Astrocyte of the spinal cord (primary cell): ENCODE results near the gene KIF18A.
A peak's percentile ranks its signal among the peaks of the same experiment; 100 is the strongest.
"Not testable (repeated sequence)": the region's sequence is repeated elsewhere in the genome, so short reads cannot be mapped to it uniquely, and the experiment has no call there.

ENCODE experiments used
- DNase-seq: peaks from one replicate; pipeline ENCODE4 v3.0.0; 2011; ENCODE audit warnings: low read depth, low spot score
- H3K4me3 ChIP-seq: 2 replicates; pipeline ENCODE4 v1.5.1; 2011; ENCODE audit warnings: low read depth, mild to moderate bottlenecking, low read length, moderate library complexity
- CTCF ChIP-seq: IDR thresholded peaks from 2 replicates; pipeline ENCODE4 v1.5.1; 2012; ENCODE audit warnings: low read depth, mild to moderate bottlenecking, low read length, inconsistent platforms
- in situ Hi-C: cut with HindIII; loops from 2 replicates; pipeline ENCODE4 v1.10.0; 2017; ENCODE audit warnings: low sequenced_read_pairs

Gene KIF18A

GRCh38 chr11:28108958-28109357 is 1.0 kb upstream of the KIF18A start:
- H3K4me3 ChIP-seq = peak overlapping the region; percentile 84
- in situ Hi-C loops = no loop called here
- no peak for TF ChIP-seq CTCF
- DNase-seq = no peak

- in situ Hi-C loops = no loop called here
- TF ChIP-seq CTCF = no peak
- H3K4me3 ChIP-seq = peak overlapping the region; percentile 84
- no peak for DNase-seq
These were observed 686 bp downstream of the KIF18A start for GRCh38 chr11:28107191-28107749.

- TF ChIP-seq CTCF = no peak
- no peak for DNase-seq
- in situ Hi-C loops = no loop called here
- peak overlapping the region; percentile 84 for H3K4me3 ChIP-seq
These were observed 1.5 kb downstream of the KIF18A start for GRCh38 chr11:28106353-28107043.

- DNase-seq = no peak
- no peak for TF ChIP-seq CTCF
- in situ Hi-C loops = no loop called here
- H3K4me3 ChIP-seq = no peak overlapping the region
These were observed 2.1 kb downstream of the KIF18A start for GRCh38 chr11:28105869-28106268.

GRCh38 chr11:28104984-28105383 is 3.0 kb downstream of the KIF18A start:
- in situ Hi-C loops = no loop called here
- no peak for TF ChIP-seq CTCF
- no peak for DNase-seq
- no peak overlapping the region for H3K4me3 ChIP-seq

GRCh38 chr11:28104425-28104824 is 3.5 kb downstream of the KIF18A start:
- no peak for TF ChIP-seq CTCF
- DNase-seq = no peak
- H3K4me3 ChIP-seq = no peak overlapping the region
- in situ Hi-C loops = no loop called here

GRCh38 chr11:28102300-28102699 is 5.7 kb downstream of the KIF18A start:
- H3K4me3 ChIP-seq, in situ Hi-C loops: not testable (repeated sequence)

More at GRCh38 chr11:28102300-28102699, 5.7 kb downstream of the KIF18A start:
- DNase-seq = not testable (repeated sequence)
